Ecto neural progenitor cell (in vitro differentiated cells): Measurements from ENCODE around the gene TLE2.
A peak's percentile ranks its signal among the peaks of the same experiment; 100 is the strongest.
"Not testable (repeated sequence)": the region's sequence is repeated elsewhere in the genome, so short reads cannot be mapped to it uniquely, and the experiment has no call there.

ENCODE experiments used
- DNase-seq: peaks from one replicate; pipeline ENCODE4 v3.0.0-alpha.2; 2018; ENCODE audit warnings: low spot score

Gene TLE2

DNA sequence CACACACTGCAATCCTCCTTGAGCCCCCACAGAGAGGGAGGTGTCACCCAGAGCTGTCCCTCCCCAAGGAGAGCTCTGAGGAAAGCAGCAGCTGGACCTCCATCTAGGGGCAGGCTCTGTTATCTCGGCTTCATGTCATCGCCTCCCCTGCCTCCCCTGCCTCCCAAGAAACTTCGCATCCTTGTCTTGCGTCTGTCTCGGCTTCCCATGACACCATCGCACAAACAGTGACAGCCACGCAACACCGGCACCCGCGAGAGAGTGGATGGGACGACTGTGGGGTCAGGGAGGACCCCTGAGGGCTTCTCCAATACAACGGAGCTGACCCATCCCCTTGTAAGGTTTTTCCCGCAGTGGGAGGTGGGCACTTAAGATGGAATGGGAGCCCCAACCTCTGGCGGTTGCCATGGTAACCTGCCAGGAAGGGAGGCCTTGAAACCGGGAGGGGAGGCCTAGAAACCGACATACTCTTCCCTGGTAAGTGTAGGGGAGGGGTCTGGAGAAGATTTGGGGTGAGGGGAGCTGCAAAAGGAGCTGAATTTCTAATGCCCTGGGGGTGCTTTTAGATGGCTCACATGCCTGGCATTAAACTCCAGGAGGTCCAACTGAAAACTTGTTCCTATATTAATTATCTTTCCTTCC, 16.3 kb downstream of the TLE2 start:
- DNase-seq = no peak

GRCh38 chr19:3012059-3012458, 17.0 kb downstream of the TLE2 start:
- DNase-seq = not testable (repeated sequence)

DNA sequence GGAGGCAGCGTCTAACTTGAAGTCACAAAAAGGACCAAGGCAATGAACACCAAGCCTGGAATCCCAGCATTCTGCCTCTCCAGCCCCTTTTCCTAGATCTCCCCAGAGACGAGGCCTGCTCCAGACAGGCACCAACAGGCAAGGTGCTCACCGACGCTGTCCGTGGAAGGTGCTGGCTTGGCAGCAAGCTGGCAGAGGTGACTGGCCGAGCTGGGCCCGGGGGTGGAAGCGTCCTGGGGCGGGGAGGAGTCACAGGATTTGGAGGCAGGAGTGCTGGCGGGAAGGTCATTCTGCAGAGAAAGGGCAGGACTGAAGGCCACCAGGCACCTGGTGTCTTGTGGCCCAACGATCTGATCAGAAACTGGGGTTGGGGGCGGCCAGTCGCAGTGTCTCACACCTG, 18.2 kb downstream of the TLE2 start:
- DNase-seq = no peak

- DNase-seq = no peak
Measured at GRCh38 chr19:3008994-3009393, 20.1 kb downstream of the TLE2 start.

GRCh38 chr19:3007975-3008374, 21.1 kb downstream of the TLE2 start:
- no peak for DNase-seq

DNA sequence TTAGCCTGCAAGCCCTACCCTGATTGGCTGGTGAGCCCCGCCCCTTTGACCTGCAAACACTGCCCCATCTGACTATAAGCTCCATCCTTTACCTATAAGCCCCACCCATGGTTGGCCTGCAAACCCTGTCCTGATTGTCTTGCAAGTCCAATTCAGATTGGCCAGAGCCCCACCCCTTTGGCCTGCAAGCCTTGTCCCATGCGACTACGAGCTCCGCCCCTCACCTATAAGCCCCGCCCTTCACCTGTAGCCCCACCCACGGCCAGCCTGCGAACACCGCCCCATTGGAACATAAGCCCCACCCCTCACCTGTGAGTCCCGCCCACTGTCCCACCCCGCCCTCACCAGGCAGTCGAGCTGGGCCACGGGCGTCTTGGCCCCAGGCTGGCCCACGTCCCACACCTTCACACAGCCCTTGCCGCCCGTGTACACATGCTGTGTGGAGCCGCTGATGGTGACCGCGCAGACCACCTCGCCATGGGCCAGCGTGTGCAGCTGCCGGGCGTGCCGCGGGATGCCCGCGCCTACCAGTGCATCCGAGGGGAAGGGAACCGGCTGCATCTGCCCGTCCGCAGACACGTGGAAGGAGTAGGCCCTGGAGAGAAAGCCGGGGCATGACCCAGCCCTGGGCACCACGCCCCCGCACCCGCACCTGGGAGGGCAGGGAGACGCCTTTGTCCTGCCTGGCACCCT, 22.9 kb downstream of the TLE2 start:
- no peak for DNase-seq

DNA sequence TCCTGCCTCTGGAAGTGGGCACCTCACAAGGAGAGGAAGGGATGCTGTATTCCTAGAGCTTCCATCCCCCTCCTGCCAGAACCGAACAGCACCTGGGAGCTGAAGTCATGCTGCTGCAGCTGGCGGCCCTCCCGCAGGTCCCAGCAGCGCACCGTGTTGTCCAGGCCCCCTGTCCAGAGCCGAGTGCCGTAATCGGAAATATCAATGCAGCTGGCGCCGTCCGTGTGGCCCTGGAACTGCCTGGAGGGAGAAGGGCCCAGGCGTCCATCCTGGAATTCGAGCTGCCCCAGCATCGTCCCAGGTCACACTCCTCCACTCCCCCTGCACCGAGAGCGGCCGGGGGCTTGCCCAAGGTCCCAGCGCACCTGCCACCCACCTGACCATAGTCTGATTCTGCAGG, 23.7 kb downstream of the TLE2 start:
- no peak for DNase-seq

DNA sequence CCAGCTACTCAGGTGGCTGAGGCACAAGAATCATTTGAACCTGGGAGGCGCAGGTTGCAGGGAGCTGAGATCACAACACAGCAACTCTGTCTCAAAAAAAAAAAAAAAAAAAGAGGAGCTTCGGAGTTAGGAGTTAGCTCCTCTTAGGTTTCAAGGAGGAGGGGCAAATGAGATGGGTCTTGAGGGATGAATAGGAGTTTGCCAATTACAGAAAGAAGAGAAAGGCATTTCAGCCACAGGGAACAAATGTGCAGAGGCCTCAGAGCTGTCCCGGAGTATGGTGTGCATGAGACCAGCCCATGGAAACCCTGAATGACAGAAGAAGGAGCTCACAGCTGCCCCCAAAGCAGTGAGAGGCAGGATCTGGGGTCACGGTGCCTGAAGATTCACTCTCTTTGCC, 24.6 kb downstream of the TLE2 start:
- DNase-seq = no peak

- DNase-seq = no peak
Measured at GRCh38 chr19:3003046-3003445, 26.0 kb downstream of the TLE2 start.

- no peak for DNase-seq
Measured at GRCh38 chr19:3001235-3001800, 27.8 kb downstream of the TLE2 start.

DNA sequence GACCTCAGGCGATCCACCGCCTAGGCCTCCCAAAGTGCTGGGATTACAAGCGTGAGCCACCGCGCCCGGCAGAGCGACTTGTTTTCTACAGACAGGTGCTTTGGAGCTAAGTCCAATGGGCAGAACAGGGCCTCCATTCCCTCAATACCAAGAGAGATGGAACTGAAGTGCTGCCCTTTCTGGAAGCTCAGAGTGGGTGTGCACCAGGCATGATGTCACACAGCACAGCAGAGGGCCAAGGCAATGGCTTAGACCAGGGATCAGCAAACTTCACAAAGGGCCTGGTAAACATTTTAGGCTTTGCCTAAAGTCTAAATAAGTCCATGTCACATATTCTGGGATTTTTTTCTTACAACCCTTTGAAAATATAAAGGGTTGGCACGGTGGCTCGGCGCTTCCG, 30.4 kb downstream of the TLE2 start:
- no peak for DNase-seq

- no peak for DNase-seq
Measured at GRCh38 chr19:2997720-2998119, 31.4 kb downstream of the TLE2 start.

- DNase-seq = no peak
Measured at GRCh38 chr19:2994588-2995131, 34.4 kb downstream of the TLE2 start.

DNA sequence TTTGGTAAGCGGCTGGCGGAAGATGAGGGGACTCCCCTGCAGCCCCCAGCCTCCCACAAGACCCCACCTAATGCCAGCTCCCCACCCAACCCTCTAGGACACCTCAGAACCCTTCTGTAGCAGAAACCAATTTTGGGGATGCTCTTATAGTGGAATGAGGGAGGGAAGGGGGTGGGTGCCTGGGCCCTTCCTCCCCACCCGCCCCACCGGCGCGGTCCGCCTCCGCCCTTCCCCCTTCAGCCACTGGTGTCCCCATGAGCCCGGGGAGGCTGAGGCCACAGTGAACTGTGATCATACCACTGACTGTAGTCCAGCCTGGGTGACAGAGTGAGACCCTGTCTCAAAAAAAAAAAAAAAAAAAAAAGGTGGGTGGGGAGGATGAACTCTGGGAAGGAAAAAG, 35.5 kb downstream of the TLE2 start:
- DNase-seq = no peak

- no peak for DNase-seq
Measured at GRCh38 chr19:2992958-2993357, 36.1 kb downstream of the TLE2 start.

DNA sequence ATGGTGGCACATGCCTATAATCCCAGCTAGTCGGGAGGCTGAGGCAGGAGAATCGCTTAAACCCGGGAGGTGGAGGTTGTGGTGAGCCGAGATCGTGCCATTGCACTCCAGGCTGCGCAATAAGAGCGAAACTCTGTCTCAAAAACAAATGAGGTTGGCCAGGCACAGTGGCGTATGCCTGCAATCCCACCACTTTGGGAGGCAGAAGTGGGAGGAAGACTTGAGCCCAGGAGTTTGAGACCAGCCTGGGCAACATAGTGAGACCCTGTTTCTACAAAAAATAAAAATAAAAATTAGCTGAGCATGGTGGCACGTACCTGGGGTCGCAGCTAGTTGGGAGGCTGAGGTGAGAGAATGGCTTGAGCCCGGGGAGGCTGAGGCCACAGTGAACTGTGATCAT, 36.7 kb downstream of the TLE2 start:
- DNase-seq = not testable (repeated sequence)

DNA sequence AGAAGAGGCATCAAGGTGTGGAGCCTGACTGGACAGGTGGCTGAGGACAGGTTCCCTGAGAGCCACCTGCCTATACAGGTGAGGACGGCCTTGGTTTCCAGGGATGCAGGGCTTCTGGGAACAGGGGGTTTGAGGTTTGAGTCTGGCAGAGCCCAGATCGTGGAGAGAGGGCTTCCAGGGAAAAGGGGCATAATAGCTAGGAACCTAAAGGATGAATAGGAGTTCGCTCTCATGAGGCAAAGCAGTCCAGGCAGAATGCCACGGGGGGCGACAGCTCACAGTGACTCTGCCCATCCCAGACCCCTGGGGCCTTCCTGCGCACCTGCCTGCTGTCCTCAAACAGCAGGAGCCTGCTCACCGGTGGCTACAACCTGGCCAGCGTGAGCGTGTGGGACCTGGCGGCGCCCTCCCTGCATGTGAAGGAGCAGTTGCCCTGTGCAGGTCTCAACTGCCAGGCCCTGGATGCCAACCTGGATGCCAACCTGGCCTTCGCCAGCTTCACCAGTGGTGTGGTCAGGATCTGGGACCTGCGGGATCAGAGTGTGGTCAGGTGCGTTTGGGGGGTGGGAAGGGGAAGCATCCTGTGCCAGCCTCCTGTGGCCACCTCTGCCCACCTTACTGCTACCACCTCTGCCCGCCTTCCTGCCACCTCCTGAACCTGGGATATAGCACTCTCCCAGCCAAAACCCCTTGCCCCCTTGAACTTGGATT, 39.7 kb downstream of the TLE2 start:
- no peak for DNase-seq

GRCh38 chr19:2988568-2988967, 40.5 kb downstream of the TLE2 start:
- no peak for DNase-seq

DNA sequence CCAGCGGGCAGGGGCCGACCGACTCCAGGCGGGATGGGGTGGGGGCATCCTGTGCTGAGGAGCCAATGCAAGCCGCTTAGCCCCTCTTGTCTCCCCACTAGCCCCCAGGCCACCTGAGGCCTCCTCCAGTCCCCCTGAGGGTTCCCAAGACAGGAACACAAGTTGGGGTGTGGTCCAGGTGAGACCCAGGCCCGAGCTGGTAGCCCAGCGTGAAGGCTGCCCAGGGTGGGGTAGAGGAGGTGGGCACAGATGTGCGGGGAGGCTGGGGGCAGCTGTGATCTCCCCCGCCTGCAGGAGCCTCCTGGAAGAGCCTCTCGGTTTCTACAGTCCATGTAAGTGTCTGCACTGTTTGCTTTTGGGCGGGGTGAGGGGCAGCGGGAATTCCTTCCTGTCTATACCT, 41.3 kb downstream of the TLE2 start:
- DNase-seq = no peak

- peak; percentile 77 for DNase-seq
Measured at GRCh38 chr19:2986951-2987524, 42.0 kb downstream of the TLE2 start.

- no peak for DNase-seq
Measured at GRCh38 chr19:2984215-2984528, 44.9 kb downstream of the TLE2 start.

GRCh38 chr19:2983351-2984214, 45.5 kb downstream of the TLE2 start:
- peak; percentile 85 for DNase-seq
